PC-9 (cell line): ENCODE data around the gene F5. TPM values are rescaled to one million over a fixed set of nuclear protein-coding genes. Genes with fewer than 3 reads are reported as not detected.

Source experiments
- BruUV-seq: library from RNA; stranded (reverse); fragments of 400-500 nt; replicated peaks from 2 replicates; lab custom pipeline; 2021; lab: Mats Ljungman, UMichigan
- CTCF ChIA-PET: fragments of 300-600 bp; sonication (Branson Sonifier 250); formaldehyde crosslinking; loops from one replicate; lab custom pipeline; 2022; ENCODE audit warnings: antibody characterized with exemption; lab: Charles Lee
- POLR2A ChIA-PET: fragments of 300-600 bp; sonication (Branson Sonifier 250); formaldehyde crosslinking; loops from one replicate; lab custom pipeline; 2022; ENCODE audit warnings: antibody characterized with exemption; ENCODE audit not compliant: unreplicated experiment; lab: Charles Lee
- DNase-seq, 2 experiments: peaks; one replicate each; pipeline versions ENCODE4 v3.0.0 to v3.0.0-alpha.2; 2015 to 2022; ENCODE audit warnings: mixed read lengths in 1 of 2
- H2AFZ ChIP-seq: fragments of 200-600 bp; sonication (generic); 2 replicates; pipeline ENCODE4 v1.8.1; 2017; ENCODE audit warnings: antibody characterized with exemption
- H3F3A ChIP-seq: fragments of 200-600 bp; sonication (generic); 2 replicates; pipeline ENCODE4 v1.8.1; 2017; ENCODE audit warnings: antibody characterized with exemption, mild to moderate bottlenecking, low read depth; ENCODE audit not compliant: insufficient read depth
- H3K27ac ChIP-seq: fragments of 200-600 bp; sonication (generic); 2 replicates; pipeline ENCODE4 v1.6.1; 2016; ENCODE audit warnings: mixed run types
- H3K27me3 ChIP-seq: fragments of 200-600 bp; sonication (generic); 2 replicates; pipeline ENCODE4 v1.6.1; 2016; ENCODE audit warnings: low read depth, mixed run types; ENCODE audit not compliant: insufficient read depth
- H3K36me3 ChIP-seq: fragments of 200-600 bp; sonication (generic); 2 replicates; pipeline ENCODE4 v1.6.1; 2016; ENCODE audit warnings: low read depth, mixed run types
- H3K4me1 ChIP-seq: fragments of 200-600 bp; sonication (generic); replicated peaks from 2 replicates; pipeline ENCODE4 v1.6.1; 2016; ENCODE audit warnings: mixed run types; ENCODE audit not compliant: insufficient read depth
- H3K4me2 ChIP-seq: fragments of 200-600 bp; sonication (generic); 2 replicates; pipeline ENCODE4 v1.6.1; 2017; ENCODE audit warnings: mixed run types
- H3K4me3 ChIP-seq: fragments of 200-600 bp; sonication (generic); 2 replicates; pipeline ENCODE4 v1.6.1; 2016; ENCODE audit warnings: mixed run types
- H3K79me2 ChIP-seq: fragments of 200-600 bp; sonication (generic); 2 replicates; pipeline ENCODE4 v1.6.1; 2017; ENCODE audit warnings: low read depth, mixed run types
- H3K9me2 ChIP-seq: fragments of 200-600 bp; sonication (generic); 2 replicates; pipeline ENCODE4 v1.8.1; 2017; ENCODE audit warnings: mild to moderate bottlenecking; ENCODE audit not compliant: insufficient read depth
- H3K9me3 ChIP-seq: fragments of 200-600 bp; sonication (generic); 2 replicates; pipeline ENCODE4 v1.8.1; 2016; ENCODE audit warnings: low read depth; ENCODE audit not compliant: insufficient read depth
- H4K20me1 ChIP-seq: fragments of 200-600 bp; sonication (generic); 2 replicates; pipeline ENCODE4 v1.8.1; 2017; ENCODE audit not compliant: insufficient read depth
- CTCF ChIP-seq: fragments of 200-600 bp; sonication (generic); conservative IDR thresholded peaks from 2 replicates; pipeline ENCODE4 v1.6.1; 2017; ENCODE audit warnings: mixed run types, antibody characterized with exemption, mild to moderate bottlenecking, moderate library complexity
- EZH2 ChIP-seq: fragments of 200-600 bp; sonication (generic); IDR thresholded peaks from 2 replicates; pipeline ENCODE4 v1.8.0; 2017; ENCODE audit warnings: antibody characterized with exemption, low read depth
- intact Hi-C: fragments of 100-400 bp; cut with micrococcal nuclease; formaldehyde crosslinking; loops from one replicate; pipeline ENCODE4 v1.10.0; 2022; ENCODE audit not compliant: unreplicated experiment
- total RNA-seq: library from RNA; stranded (reverse); gene quantifications from 2 replicates; pipeline ENCODE4 v1.2.3, GENCODE V29; 2021

The F5 gene
- total RNA-seq, 1 experiment from 2014 or later = not detected

GRCh38 chr1:169570172-169570574, 16.1 kb downstream of the F5 start:
- H3K9me3 ChIP-seq = no peaks in the 10 kb centered on the region
- TF ChIP-seq EZH2 (no peak), CTCF (no peak)
- no peaks in the 10 kb centered on the region for H3K36me3 ChIP-seq
- no peaks in the 10 kb centered on the region for H3K9me2 ChIP-seq
- intact Hi-C loops = no loop called here
- DNase-seq = no peak
- H3K27ac ChIP-seq = no peak overlapping the region
- ChIA-PET CTCF (no interaction called here), POLR2A (no interaction called here)
- BruUV-seq = no TSS peak
- no peaks in the 10 kb centered on the region for H3F3A ChIP-seq
- H3K4me3 ChIP-seq = no peak overlapping the region
- H3K79me2 ChIP-seq = no peaks in the 10 kb centered on the region
- no peaks in the 10 kb centered on the region for H4K20me1 ChIP-seq
- H3K27me3 ChIP-seq = no peaks in the 10 kb centered on the region
- H3K4me2 ChIP-seq = no peak overlapping the region
- H2AFZ ChIP-seq = 0 out of 2 replicates have a peak overlapping the region, but pooled peaks have one; percentile 20
- H3K4me1 ChIP-seq = no peaks in the 10 kb centered on the region; the same call in 1 of the 2 replicates

- Histone ChIP-seq H3K4me3 (no peak overlapping the region), H3K79me2 (no peaks in the 10 kb centered on the region), H3F3A (no peaks in the 10 kb centered on the region), H2AFZ (no peak overlapping the region), H3K4me2 (no peak overlapping the region), H3K27ac (no peak overlapping the region), H3K4me1 (no peaks in the 10 kb centered on the region; the same call in 1 of the 2 replicates), H3K9me2 (no peaks in the 10 kb centered on the region), H4K20me1 (no peaks in the 10 kb centered on the region), H3K9me3 (no peaks in the 10 kb centered on the region), H3K27me3 (no peaks in the 10 kb centered on the region), H3K36me3 (no peaks in the 10 kb centered on the region)
- ChIA-PET POLR2A (no interaction called here), CTCF (no interaction called here)
- intact Hi-C loops = no loop called here
- TF ChIP-seq EZH2 (no peak), CTCF (no peak)
- no TSS peak for BruUV-seq
- no peak for DNase-seq
These were observed 17.8 kb downstream of the F5 start for GRCh38 chr1:169568497-169568896.

DNA sequence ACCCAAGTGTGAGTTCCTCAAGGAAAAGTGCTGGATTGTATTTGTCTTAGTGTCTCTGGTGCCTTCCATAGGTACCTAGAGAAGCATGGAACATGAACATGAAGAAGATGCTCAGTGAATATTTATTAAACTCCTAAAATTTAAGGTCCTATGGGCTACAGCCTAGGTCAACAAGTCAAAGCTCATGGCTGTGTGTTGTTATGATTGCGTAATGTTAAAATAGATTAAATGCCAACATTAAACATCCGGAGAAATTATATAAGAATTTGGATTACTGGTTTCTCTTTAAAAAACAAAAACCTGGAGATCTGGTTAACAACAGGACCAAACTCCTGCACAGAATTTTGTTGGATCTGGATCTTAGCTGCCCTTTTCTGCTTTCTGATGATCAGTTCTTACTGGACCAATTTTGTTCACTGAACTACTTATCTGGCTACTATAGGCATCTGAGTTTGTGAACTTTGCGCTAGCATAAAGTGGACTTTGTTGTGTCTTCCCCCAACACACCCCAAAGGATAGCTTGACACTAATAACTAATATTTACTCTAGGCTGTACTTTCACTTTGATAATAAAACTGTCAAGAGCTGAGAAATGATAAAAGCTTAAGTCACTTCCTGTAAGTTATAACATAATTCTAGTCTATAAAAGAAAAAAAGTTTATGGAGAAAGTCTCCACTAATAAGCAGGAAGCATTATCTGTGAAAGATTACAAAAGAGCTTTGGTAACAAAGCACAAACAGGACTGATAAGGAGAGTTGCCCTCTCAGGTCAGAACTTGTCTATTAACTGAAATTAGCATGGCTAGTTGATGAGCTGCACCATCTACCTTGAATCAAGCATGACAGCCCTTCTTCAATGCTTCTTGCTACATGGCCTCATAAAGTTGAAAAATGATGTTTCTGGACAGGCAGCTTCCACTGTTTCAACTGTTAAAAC, 20.7 kb downstream of the F5 start:
- intact Hi-C loops = no loop called here
- no peak overlapping the region for H3K4me3 ChIP-seq
- no peaks in the 10 kb centered on the region for H3K36me3 ChIP-seq
- no peaks in the 10 kb centered on the region for H3F3A ChIP-seq
- no peaks in the 10 kb centered on the region for H3K9me3 ChIP-seq
- no TSS peak for BruUV-seq
- CTCF ChIA-PET = no interaction called here
- POLR2A ChIA-PET = interaction anchor here (0.7 kb wide), 1 partner anchor 587 kb away, joined by 3 read pairs; no protein-coding TSS in a partner anchor
- TF ChIP-seq EZH2 (no peak), CTCF (no peak)
- peak overlapping the region; percentile 17; the same call in 1 of the 2 replicates for H3K4me2 ChIP-seq
- no peak overlapping the region for H3K27ac ChIP-seq
- H4K20me1 ChIP-seq = no peaks in the 10 kb centered on the region
- no peaks in the 10 kb centered on the region for H3K79me2 ChIP-seq
- no peaks in the 10 kb centered on the region for H3K27me3 ChIP-seq
- no peaks in the 10 kb centered on the region; the same call in 1 of the 2 replicates for H3K4me1 ChIP-seq
- DNase-seq = no peak
- H2AFZ ChIP-seq = 0 out of 2 replicates have a peak overlapping the region, but pooled peaks have one; percentile 21
- H3K9me2 ChIP-seq = no peaks in the 10 kb centered on the region
